ENCODE data around the gene DPT. TPM values are rescaled to one million over a fixed set of nuclear protein-coding genes. Genes with fewer than 3 reads are reported as not detected.

The DPT gene
- polyA plus RNA-seq, 1 donor (not counting 4 experiments of a cell fraction or from before 2014, with no cell fraction given): not detected

GRCh38 chr1:168676029-168676812 is 52.8 kb downstream of the DPT start:
- Histone ChIP-seq H3K4me2 (ENCODE audit: control insufficient read depth, extremely low read depth, insufficient read depth, low read depth, low read length) (no peak overlapping the region), H3K79me2 (ENCODE audit: control insufficient read depth, insufficient read depth, low read length) (no peaks in the 10 kb centered on the region), H3K27me3 (ENCODE audit: control insufficient read depth, extremely low read depth, insufficient read depth, low read length) (no peaks in the 10 kb centered on the region), H3K4me1 (ENCODE audit: control insufficient read depth, extremely low read depth, insufficient read depth, low read length) (no peaks in the 10 kb centered on the region), H2AFZ (ENCODE audit: control insufficient read depth, low read length) (no peak overlapping the region), H3K9me1 (ENCODE audit: control insufficient read depth, extremely low read depth, insufficient read depth, low read length) (no peaks in the 10 kb centered on the region), H3K27ac (ENCODE audit: control insufficient read depth, insufficient read depth, low read length) (no peak overlapping the region), H3K36me3 (ENCODE audit: control insufficient read depth in 2 of 2, extremely low read depth in 1 of 2, insufficient read depth in 2 of 2, low read length in 2 of 2) (no peaks in the 10 kb centered on the region), H3K4me3 (ENCODE audit: control insufficient read depth in 2 of 3, extremely low read depth in 1 of 3, insufficient read depth in 2 of 3, low read depth in 1 of 3, low read length in 3 of 3) (no peak overlapping the region), H3K9ac (ENCODE audit: control insufficient read depth, extremely low read depth, insufficient read depth, low read length) (no peak overlapping the region), H4K20me1 (ENCODE audit: control insufficient read depth, extremely low read depth, insufficient read depth, low read length) (no peaks in the 10 kb centered on the region), H3K9me3 (ENCODE audit: control insufficient read depth, low read depth, low read length) (no peaks in the 10 kb centered on the region)
- DNase-seq (ENCODE audit: low read depth, low spot score) (no peak), FAIRE-seq (no peak)
- TF ChIP-seq EZH2 (IDR thresholded peaks at IDR 0.05; ENCODE audit: low read length) (no peak), CTCF (optimal IDR thresholded peaks at IDR 0.05 in 1 of 3, IDR thresholded peaks at IDR 0.05 in 1 of 3, conservative IDR thresholded peaks at IDR 0.05 in 1 of 3; ENCODE audit: extremely low read depth in 1 of 3, insufficient read depth in 2 of 3, low read length in 3 of 3) (no peak)
- dilution Hi-C loops (cut with MboI; ENCODE audit: extremely low pct_ligation_motif_present, low sequenced_read_pairs): no loop called here

DNA sequence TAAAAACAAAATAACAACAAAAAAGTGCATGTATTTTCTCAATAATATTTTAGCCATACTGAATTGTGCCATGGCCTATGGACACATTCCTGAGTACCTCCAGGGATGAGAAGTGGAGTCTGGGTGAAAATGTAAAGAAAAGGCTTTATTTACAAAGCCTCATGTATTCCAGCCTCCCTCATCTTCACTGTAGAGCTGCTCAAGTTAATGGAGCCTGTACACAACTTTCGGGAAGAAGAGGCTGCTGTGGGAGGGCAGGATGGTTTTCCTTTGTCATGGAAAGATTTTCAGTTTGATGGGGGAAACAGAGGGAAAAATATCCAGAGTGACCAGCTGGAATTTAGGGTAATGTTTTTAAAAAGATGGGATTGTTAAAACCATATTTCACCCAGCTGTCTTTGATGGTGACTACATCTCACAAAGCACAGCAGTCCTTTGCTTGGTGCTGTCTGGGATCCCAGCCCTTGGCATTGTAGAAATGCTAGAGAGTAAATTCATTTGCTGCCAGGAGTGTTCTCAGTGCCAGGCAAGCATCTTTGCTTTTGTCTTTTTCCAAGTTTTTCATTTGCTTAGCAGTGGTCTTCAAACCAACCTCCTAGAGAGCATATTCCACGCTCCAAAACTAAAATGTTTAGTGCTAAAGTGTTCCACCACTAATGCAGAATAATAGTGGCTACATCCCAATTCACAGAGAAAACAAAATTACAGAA is 54.9 kb downstream of the DPT start:
- H3K4me2 ChIP-seq (ENCODE audit: control insufficient read depth, extremely low read depth, insufficient read depth, low read depth, low read length): no peak overlapping the region
- no peak for DNase-seq (ENCODE audit: low read depth, low spot score)
- dilution Hi-C loops (cut with MboI; ENCODE audit: extremely low pct_ligation_motif_present, low sequenced_read_pairs): no loop called here
- TF ChIP-seq CTCF (optimal IDR thresholded peaks at IDR 0.05 in 1 of 3, IDR thresholded peaks at IDR 0.05 in 1 of 3, conservative IDR thresholded peaks at IDR 0.05 in 1 of 3; ENCODE audit: extremely low read depth in 1 of 3, insufficient read depth in 2 of 3, low read length in 3 of 3) (no peak), EZH2 (IDR thresholded peaks at IDR 0.05; ENCODE audit: low read length) (no peak)
- H4K20me1 ChIP-seq (ENCODE audit: control insufficient read depth, extremely low read depth, insufficient read depth, low read length): no peaks in the 10 kb centered on the region
- H3K4me3 ChIP-seq (ENCODE audit: control insufficient read depth in 2 of 3, extremely low read depth in 1 of 3, insufficient read depth in 2 of 3, low read depth in 1 of 3, low read length in 3 of 3): no peak overlapping the region
- H2AFZ ChIP-seq (ENCODE audit: control insufficient read depth, low read length): no peak overlapping the region
- H3K4me1 ChIP-seq (ENCODE audit: control insufficient read depth, extremely low read depth, insufficient read depth, low read length): no peaks in the 10 kb centered on the region
- H3K9ac ChIP-seq (ENCODE audit: control insufficient read depth, extremely low read depth, insufficient read depth, low read length): no peak overlapping the region
- no peak overlapping the region for H3K27ac ChIP-seq (ENCODE audit: control insufficient read depth, insufficient read depth, low read length)
- no peak for FAIRE-seq
- no peaks in the 10 kb centered on the region for H3K9me1 ChIP-seq (ENCODE audit: control insufficient read depth, extremely low read depth, insufficient read depth, low read length)
- H3K27me3 ChIP-seq (ENCODE audit: control insufficient read depth, extremely low read depth, insufficient read depth, low read length): no peaks in the 10 kb centered on the region
- H3K9me3 ChIP-seq (ENCODE audit: control insufficient read depth, low read depth, low read length): no peaks in the 10 kb centered on the region
- H3K79me2 ChIP-seq (ENCODE audit: control insufficient read depth, insufficient read depth, low read length): no peaks in the 10 kb centered on the region
- H3K36me3 ChIP-seq (ENCODE audit: control insufficient read depth in 2 of 2, extremely low read depth in 1 of 2, insufficient read depth in 2 of 2, low read length in 2 of 2): no peaks in the 10 kb centered on the region

Data from keratinocyte (primary cell).